ENCODE data around the gene GAL3ST3.
"Not testable (repeated sequence)": the region's sequence is repeated elsewhere in the genome, so short reads cannot be mapped to it uniquely, and the experiment has no call there.

GAL3ST3 gene

DNA sequence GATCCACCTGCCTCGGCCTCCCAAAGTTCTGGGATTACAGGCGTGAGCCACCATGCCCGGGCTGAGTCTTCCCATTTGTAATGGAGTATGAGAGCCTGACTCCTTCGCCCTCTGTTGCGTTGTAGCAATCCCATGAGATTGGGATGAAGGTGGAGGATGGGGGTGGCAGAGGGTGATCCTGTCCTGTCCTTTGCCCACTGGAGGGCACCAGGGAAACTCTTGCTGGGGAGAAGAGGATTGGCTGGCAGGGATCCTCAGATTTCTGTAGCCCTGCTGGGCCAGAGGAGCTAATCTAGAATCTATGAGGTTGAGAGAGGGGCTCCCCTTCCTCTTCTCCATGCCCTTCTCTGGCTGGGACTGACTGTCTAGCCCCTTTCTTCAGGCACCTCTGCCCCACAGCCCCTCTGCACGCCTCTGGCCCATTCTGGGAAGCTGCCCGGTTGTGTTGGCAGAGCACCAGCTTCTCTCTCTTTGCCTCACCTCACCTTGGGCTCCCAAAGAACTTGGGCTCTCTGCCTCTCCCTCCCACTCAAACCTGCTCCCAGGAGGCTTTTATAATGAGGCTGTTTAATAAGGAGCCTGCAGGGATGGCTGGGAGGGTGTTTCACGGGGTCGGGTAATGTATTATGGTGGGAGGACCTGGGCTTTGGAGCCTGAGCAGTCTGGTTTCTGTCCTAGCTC, 13.2 kb downstream of the GAL3ST3 start:
- no peaks in the 10 kb centered on the region for H3K9me2 ChIP-seq (replicated peaks; ENCODE audit: insufficient read depth, low read length)
- H3K9ac ChIP-seq (ENCODE audit: low read length), result no peak overlapping the region
- H3F3A ChIP-seq (ENCODE audit: insufficient read depth, low read length), result no peaks in the 10 kb centered on the region
- no peaks in the 10 kb centered on the region for H3K36me3 ChIP-seq (replicated peaks; ENCODE audit: insufficient read depth, low read length)
- TF ChIP-seq EZH2phosphoT487 (IDR thresholded peaks at IDR 0.05; ENCODE audit: low read length) (no peak), EZH2 (optimal IDR thresholded peaks at IDR 0.05; ENCODE audit: low read depth, low read length) (no peak)
- TF ChIP-seq, protein P1, sequence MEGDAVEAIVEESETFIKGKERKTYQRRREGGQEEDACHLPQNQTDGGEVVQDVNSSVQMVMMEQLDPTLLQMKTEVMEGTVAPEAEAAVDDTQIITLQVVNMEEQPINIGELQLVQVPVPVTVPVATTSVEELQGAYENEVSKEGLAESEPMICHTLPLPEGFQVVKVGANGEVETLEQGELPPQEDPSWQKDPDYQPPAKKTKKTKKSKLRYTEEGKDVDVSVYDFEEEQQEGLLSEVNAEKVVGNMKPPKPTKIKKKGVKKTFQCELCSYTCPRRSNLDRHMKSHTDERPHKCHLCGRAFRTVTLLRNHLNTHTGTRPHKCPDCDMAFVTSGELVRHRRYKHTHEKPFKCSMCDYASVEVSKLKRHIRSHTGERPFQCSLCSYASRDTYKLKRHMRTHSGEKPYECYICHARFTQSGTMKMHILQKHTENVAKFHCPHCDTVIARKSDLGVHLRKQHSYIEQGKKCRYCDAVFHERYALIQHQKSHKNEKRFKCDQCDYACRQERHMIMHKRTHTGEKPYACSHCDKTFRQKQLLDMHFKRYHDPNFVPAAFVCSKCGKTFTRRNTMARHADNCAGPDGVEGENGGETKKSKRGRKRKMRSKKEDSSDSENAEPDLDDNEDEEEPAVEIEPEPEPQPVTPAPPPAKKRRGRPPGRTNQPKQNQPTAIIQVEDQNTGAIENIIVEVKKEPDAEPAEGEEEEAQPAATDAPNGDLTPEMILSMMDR (IDR thresholded peaks at IDR 0.05; ENCODE audit: low read length), result no peak
- no peaks in the 10 kb centered on the region for H4K20me1 ChIP-seq (ENCODE audit: insufficient read depth, low read length)
- no peaks in the 10 kb centered on the region for H3K27me3 ChIP-seq (replicated peaks; ENCODE audit: insufficient read depth, low read length)
- no peak overlapping the region for H2AFZ ChIP-seq (ENCODE audit: low read length)
- H3K79me2 ChIP-seq (ENCODE audit: low read length), result no peaks in the 10 kb centered on the region
- no peaks in the 10 kb centered on the region for H3K9me3 ChIP-seq (replicated peaks; ENCODE audit: insufficient read depth, low read length)
- no peaks in the 10 kb centered on the region for H3K4me1 ChIP-seq (ENCODE audit: low read length)
- H3K27ac ChIP-seq (ENCODE audit: low read length), result no peak overlapping the region
- no peak overlapping the region for H3K4me3 ChIP-seq (ENCODE audit: low read length)
- no peak overlapping the region for H3K4me2 ChIP-seq (ENCODE audit: low read depth, low read length)
- DNase-seq, result no peak

DNA sequence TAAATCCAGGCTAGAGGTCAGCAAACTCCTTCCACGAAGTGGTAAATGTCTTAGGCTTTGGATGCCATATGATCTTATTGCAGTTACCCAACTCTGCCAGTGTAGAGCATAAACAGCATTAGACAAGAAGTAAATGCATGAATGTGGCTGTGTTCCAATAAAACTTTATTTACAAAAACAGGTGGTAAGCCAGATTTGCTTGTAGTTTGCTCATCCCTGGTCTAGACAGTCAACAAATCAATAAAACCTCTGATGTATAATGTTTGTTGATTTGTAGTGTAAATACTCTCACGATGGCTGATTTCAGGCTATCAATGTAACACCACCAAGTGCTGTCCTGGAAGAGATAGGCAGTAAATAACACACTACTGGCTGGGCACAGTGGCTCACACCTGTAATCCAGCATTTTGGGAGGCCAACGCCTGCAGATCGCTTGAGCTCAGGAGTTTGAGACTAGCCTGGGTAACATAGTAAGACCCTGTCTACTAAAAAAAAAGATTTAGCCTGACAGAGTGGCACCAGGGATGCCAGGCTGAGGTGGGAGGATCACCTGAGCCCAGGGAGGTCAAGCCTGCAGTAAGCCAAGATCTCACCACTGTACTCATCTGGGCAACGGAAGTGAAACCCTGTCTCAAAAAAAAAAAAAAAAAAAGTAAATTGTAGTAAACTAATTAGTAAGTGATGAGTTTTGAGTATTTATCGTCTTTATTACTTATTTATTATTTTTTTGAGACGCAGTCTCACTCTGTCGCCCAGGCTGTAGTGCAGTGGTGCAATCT, 15.8 kb downstream of the GAL3ST3 start:
- H3K27me3 ChIP-seq (replicated peaks; ENCODE audit: insufficient read depth, low read length), result no peaks in the 10 kb centered on the region
- no peaks in the 10 kb centered on the region for H3F3A ChIP-seq (ENCODE audit: insufficient read depth, low read length)
- no peak overlapping the region for H3K9ac ChIP-seq (ENCODE audit: low read length)
- H3K4me2 ChIP-seq (ENCODE audit: low read depth, low read length), result no peak overlapping the region
- no peaks in the 10 kb centered on the region for H3K36me3 ChIP-seq (replicated peaks; ENCODE audit: insufficient read depth, low read length)
- H3K4me1 ChIP-seq (ENCODE audit: low read length), result peaks cover 2% of the 10 kb centered on the region
- no peaks in the 10 kb centered on the region for H4K20me1 ChIP-seq (ENCODE audit: insufficient read depth, low read length)
- no peak overlapping the region for H3K4me3 ChIP-seq (ENCODE audit: low read length)
- no peaks in the 10 kb centered on the region for H3K9me3 ChIP-seq (replicated peaks; ENCODE audit: insufficient read depth, low read length)
- no peak overlapping the region for H3K27ac ChIP-seq (ENCODE audit: low read length)
- peak; percentile 21 for DNase-seq
- no peaks in the 10 kb centered on the region for H3K79me2 ChIP-seq (ENCODE audit: low read length)
- H2AFZ ChIP-seq (ENCODE audit: low read length), result no peak overlapping the region
- H3K9me2 ChIP-seq (replicated peaks; ENCODE audit: insufficient read depth, low read length), result no peaks in the 10 kb centered on the region
- TF ChIP-seq, protein P1 (IDR thresholded peaks at IDR 0.05; ENCODE audit: low read length), result no peak
- TF ChIP-seq EZH2 (optimal IDR thresholded peaks at IDR 0.05; ENCODE audit: low read depth, low read length) (no peak), EZH2phosphoT487 (IDR thresholded peaks at IDR 0.05; ENCODE audit: low read length) (no peak)

DNA sequence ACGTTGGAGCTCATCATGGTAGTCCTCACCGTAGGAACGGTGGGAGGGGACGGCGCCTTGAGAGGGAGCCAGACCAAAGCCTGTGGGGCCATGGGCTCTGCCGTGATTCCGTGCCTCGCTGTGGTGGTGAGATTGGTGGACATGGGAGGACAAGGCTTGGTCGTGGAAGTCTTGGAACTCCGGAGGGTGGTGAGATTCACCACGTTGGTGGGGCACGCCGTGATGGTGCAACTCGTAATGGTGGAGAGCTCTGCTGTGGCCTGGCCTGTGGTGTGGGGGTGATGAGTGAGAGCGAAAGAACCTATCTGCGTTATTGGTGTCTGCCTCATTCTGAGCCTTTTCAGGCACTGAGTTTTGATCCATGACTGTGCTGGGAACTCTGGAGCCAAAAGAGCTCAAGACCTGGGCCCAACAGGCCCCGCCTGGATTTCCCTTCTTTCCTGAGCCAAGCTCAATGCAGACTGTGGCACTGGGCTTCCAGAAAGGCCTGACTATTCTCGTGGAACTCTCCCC, 22.9 kb downstream of the GAL3ST3 start, which contains the start of gene CATSPER1:
Gene CATSPER1 (minus strand): TSS at position 463 of the 513 bp plus-strand sequence. CDS start 100 bp downstream, at position 363.
- 0 out of 2 replicates have a peak, but pooled peaks cover 4% of the 10 kb centered on the region for H3K27me3 ChIP-seq (replicated peaks; ENCODE audit: insufficient read depth, low read length)
- DNase-seq, result no peak
- H3K9me2 ChIP-seq (replicated peaks; ENCODE audit: insufficient read depth, low read length), result no peaks in the 10 kb centered on the region
- H3K4me1 ChIP-seq (ENCODE audit: low read length), result peaks cover 14% of the 10 kb centered on the region
- H3K9me3 ChIP-seq (replicated peaks; ENCODE audit: insufficient read depth, low read length), result no peaks in the 10 kb centered on the region
- peaks cover 3% of the 10 kb centered on the region; the same call in 1 of the 2 replicates for H3F3A ChIP-seq (ENCODE audit: insufficient read depth, low read length)
- H3K36me3 ChIP-seq (replicated peaks; ENCODE audit: insufficient read depth, low read length), result no peaks in the 10 kb centered on the region
- no peak within 1 kb of the TSS for H2AFZ ChIP-seq (ENCODE audit: low read length)
- H3K4me2 ChIP-seq (ENCODE audit: low read depth, low read length), result peak within 1 kb of the TSS; percentile 45; the same call in 1 of the 2 replicates
- TF ChIP-seq EZH2phosphoT487 (IDR thresholded peaks at IDR 0.05; ENCODE audit: low read length), result no peak
- TF ChIP-seq, protein P1 (IDR thresholded peaks at IDR 0.05; ENCODE audit: low read length), result no peak
- no peak for TF ChIP-seq EZH2 (optimal IDR thresholded peaks at IDR 0.05; ENCODE audit: low read depth, low read length)
- no peaks in the 10 kb centered on the region for H4K20me1 ChIP-seq (ENCODE audit: insufficient read depth, low read length)
- no peak within 1 kb of the TSS for H3K4me3 ChIP-seq (ENCODE audit: low read length)
- no peaks in the 10 kb centered on the region for H3K79me2 ChIP-seq (ENCODE audit: low read length)
- H3K27ac ChIP-seq (ENCODE audit: low read length), result peak within 1 kb of the TSS; percentile 55; the same call in 1 of the 2 replicates
- H3K9ac ChIP-seq (ENCODE audit: low read length), result no peak within 1 kb of the TSS

DNA sequence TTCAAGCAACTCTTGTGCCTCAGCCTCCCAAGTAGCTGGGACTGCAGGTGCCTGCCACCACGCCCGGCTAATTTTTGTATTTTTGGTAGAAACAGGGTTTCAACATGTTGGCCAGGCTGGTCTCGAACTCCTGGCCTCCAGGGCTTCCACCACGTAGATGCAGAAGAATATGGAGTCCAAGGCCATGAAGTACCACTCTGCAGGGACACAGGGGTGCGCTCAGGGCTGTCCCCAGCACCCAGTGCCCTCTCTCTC, 25.8 kb downstream of the GAL3ST3 start:
- H4K20me1 ChIP-seq (ENCODE audit: insufficient read depth, low read length); H2AFZ ChIP-seq (ENCODE audit: low read length); H3K27me3 ChIP-seq (replicated peaks; ENCODE audit: insufficient read depth, low read length); H3K36me3 ChIP-seq (replicated peaks; ENCODE audit: insufficient read depth, low read length); H3K4me3 ChIP-seq (ENCODE audit: low read length); H3K4me2 ChIP-seq (ENCODE audit: low read depth, low read length); DNase-seq; H3F3A ChIP-seq (ENCODE audit: insufficient read depth, low read length); H3K9me2 ChIP-seq (replicated peaks; ENCODE audit: insufficient read depth, low read length); H3K9ac ChIP-seq (ENCODE audit: low read length); H3K9me3 ChIP-seq (replicated peaks; ENCODE audit: insufficient read depth, low read length); H3K27ac ChIP-seq (ENCODE audit: low read length); H3K79me2 ChIP-seq (ENCODE audit: low read length): not testable (repeated sequence)
- H3K4me1 ChIP-seq (ENCODE audit: low read length), result peaks cover 12% of the 10 kb centered on the region

Measured in MM.1S (cell line).